NAMALWA (cell line): ENCODE data around the gene PKN2.

Source experiments
- DNase-seq: peaks from one replicate; pipeline ENCODE4 v3.0.0-alpha.2; 2015; ENCODE audit warnings: low spot score

Gene PKN2

DNA sequence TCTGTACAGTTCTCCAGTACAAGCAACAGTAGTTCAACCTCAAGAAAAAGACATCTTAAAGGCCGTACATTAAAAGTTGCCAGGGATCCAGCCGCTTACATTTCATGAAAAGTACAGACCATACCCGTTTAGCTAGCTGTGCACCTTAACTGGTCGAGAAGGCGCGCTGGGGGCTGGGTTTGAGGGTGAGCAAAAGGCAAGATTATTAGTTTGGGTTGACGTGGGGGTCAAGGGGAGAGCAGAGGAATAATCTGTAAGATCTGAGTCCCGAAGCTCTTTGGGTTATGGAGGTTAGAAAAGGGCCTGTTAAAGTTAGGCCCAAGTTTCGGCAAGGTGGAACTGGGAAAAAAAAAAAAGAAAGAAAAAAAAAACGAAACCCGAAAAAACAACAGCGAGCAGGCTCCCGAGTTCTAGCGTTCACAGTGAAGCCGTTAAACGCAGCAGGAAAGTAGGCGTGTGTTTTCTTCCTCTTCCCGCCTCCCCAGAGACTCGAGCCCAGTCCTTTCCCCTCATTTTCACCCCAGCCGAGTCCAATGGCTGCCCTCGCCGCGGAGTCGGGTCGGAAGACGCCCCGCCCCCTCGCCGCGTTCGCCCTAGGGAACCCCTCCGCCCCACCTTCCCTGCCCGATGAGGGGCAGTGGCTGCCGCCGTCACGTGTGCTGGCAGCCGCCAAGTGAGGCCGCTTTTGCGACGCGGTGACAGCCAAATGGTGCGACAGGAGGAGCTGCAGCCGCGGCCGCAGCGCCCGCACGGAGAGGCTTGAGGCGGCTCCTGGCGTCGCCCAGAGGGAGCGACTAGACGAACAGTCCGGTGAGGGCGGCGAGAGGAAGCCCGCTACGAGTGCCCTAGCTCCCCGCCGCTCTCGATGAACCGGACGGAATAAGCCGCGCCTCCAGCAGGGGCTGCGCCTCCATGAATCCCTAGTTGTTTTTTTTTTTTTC lies at the start of gene PKN2:
TSS of gene PKN2 (plus strand) at position 733 of the 941 bp plus-strand sequence. CDS start 308 bp downstream, outside the sequence.
- peak; percentile 99 for DNase-seq

DNA sequence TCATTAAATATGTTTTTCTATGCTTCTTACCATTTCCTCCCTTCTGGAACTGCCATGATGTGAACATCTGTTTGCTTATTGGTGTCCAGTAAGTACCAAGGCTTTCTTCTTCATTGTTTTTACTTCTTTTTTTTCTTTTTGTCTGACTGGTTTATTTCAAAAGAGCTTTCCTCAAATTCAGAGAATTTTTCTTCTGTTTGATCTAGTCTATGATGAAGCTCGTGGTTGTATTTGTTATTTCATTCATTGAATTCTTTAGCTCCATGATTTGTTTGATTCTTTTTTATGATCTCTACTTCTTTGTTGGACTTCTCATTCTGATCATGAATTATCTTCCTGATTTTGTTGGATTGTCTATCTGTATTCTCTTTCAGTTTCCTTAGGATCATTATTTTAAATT lies 49.5 kb upstream of the PKN2 start:
- no peak for DNase-seq

DNA sequence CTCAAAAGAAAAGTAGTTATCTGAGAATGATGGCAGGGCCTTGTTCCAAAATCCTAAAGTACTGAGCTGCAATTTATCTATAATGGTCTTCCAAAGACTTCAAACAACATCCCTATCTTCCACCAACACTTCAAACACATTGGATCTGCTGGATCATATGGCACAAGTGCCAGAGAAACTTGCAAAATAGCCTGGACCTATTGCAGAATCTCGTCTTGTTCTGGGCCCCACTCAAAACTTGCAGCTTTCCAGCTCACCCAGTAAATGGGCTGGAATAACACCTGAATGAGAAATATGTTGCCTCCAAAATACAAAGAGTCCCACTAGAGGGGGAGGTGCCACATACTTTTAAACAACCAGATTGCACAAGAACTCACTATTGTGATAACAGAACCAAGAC lies 44.0 kb upstream of the PKN2 start:
- no peak for DNase-seq

DNA sequence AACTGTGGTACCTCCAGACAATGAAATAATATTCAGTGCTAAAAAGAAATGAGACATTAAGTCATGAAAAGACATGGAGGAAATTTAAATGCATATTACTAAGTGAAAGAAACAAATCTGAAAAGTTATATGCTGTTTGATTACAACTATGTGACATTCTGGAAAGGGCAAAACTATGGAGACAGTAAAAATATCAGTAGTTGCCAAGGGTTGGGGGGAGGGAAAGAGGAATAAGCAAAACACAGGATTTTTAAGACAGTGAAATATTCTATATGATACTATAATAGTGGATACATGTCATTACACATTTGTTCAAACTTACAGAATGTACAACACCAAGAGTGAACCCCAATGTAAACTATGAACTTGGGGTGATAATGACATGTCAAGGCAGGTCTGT lies 38.2 kb upstream of the PKN2 start:
- DNase-seq, result no peak

DNA sequence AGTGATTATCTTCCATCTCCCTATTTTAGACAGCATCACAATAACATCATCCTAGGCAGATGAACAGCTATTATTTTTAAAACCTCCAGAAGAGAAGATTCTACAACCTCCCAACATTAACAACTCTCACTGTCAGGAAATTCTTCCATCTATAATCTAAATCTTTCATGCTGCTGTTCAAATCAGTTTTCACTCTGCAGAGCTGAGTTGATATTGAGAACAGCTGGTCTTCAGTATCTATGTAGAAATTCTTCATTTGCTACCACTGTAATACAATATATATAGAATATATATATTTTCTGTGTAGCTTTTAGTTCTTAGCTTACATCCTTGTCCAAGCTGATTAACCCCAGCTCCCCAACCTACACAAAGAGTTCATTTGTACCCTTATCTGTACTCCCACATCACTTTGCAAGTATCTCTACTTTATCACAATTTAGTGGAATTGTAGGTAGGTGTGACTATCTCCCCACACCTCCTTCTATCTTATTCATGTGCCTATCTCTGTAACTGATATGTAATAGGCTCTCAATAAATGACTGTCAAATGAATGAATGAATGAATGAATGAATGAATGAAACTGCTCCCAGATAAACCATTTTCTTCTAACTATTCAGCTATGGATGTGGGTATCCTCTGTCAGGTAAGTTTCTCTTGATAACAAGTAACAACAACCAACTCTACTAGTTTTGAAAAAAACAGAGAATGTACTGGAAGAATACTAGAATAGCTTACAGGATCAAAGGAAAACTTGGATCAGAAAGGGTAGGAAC lies 37.4 kb upstream of the PKN2 start:
- no peak for DNase-seq

DNA sequence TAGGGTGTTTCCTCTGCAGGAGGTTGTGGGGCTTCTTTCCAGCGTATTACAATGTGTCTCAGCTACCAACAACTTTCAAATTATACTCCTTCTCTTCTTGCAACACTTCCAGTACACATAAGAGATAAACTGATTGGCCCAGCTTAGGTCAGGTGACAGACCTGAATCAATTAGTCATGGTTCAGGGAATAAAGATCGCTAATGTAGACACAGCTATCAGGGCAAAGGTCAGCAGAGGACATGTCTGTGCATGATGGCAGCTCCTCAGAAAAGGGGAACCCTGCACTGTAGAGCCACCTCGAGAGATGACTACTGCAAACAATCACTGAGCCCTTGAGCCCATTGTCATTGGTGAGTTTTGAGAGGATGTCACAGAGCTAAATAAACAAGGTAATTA lies 36.8 kb upstream of the PKN2 start:
- peak; percentile 15 for DNase-seq

DNA sequence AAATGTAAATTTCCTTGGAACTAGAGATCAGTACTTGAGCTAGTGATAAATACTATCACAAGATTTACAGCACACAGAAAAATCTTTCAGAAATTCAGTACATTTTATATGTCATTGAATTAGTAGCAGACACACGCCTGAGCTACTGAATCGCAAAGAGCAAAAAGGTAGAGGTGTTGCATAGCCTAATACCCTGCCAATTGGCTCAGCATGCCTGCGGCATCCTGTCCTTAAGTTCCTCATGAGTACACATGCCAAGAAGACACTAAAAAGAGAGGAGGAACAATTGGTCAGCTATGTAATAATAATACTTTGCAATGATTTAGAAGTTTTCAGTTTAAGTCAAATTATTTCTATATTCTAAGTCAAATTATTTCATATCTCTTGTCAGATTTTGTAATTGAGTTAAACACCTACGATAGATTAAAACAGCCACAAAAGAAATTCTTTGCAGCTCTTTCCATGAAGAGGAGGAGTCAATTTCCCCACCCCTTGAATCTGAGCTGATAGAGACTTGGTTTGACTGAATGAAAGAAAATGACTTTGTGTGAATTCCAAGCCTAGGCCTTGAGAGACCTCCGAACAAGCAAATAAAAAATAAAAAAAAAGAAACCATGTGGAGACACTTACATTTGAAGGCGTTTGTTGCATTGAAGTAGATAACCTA lies 36.2 kb upstream of the PKN2 start:
- no peak for DNase-seq

DNA sequence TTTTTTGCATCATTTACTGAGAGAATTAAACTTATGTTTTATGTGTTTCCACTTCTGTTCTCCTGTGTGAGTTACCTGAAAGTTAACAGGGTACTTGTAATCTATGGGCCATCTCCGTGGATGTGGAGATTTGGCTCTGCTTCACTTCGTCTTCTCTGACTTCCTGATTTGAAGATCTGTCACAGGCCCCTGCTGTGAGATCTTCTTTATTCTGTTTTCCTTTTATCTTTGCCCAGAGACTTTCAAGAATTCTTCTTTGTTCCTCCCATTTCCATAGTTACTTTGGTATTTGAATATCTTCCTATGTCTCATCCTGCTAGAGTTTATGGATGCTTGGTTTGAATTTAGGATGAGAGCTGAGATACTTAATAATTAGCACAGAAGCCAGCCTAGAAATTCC lies 35.4 kb upstream of the PKN2 start:
- no peak for DNase-seq

DNA sequence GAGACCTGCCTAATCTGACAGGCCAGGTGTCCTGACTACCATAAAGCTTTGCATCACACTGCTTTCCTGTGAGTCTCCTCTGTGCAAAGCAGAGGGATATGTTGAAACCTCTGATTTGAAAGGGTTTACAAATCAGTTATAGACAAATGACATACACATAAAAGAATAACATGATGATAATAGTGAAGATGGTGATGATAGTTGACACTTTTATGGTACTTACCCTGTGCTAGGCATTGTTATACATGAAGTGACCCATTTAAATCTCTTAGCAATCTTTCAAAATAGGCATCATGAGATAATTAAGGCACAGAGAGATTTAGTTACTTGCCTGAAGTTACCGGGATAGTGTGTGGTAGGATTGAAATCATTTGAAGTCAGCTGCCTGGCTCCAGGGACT lies 34.1 kb upstream of the PKN2 start:
- DNase-seq, result no peak

DNA sequence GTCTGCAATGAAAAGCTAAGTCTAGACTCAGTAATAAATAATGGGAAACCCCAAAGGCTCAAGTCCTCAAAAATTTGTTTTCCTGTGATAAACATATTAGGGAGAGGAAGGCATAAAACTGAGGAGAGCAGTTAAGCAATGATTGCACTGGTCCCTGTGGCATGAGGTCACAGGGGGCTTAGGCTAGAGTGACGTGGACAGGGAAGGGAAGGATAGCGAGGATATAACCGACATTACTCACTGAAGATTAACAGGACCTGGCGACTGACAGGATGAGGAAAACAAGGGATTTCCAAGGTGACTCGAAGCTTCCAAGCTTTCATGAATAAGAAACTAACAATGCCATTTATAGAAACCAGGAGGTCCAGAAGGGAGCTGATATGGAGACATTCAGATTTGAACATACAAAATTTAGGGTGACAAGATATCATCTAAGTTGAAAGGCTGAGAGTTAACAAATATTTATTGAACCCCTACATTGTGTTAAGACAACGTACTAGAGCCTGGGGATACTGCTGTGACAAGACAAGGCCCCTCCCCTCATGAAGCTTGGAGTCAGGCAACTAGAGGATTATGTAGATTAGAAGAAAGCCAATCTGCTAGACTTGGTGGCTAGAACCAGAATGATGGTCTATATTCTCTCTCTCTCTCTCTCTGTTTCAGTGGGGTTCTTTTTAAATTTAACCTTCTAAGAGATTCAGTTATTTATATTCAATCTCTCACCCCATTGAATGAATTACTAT lies 33.2 kb upstream of the PKN2 start:
- no peak for DNase-seq

DNA sequence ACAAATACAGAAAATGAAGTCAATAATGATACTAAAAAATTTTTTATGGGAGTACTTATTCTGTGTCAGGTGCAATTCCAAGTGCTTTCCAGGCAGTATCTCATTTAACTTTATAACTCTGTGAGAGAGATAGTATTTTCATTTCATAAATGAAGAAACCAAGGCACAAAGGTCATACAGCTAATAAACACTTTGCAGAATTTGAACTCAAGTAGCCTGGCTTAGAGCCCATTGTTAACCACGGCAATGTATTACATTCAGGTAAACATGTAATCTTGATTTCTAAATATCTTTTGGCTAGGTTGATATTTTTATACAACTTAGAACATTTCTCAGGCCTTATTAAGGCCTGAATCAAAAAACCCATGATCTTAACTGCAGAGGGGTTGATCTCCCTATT lies 28.9 kb upstream of the PKN2 start:
- DNase-seq, result no peak

DNA sequence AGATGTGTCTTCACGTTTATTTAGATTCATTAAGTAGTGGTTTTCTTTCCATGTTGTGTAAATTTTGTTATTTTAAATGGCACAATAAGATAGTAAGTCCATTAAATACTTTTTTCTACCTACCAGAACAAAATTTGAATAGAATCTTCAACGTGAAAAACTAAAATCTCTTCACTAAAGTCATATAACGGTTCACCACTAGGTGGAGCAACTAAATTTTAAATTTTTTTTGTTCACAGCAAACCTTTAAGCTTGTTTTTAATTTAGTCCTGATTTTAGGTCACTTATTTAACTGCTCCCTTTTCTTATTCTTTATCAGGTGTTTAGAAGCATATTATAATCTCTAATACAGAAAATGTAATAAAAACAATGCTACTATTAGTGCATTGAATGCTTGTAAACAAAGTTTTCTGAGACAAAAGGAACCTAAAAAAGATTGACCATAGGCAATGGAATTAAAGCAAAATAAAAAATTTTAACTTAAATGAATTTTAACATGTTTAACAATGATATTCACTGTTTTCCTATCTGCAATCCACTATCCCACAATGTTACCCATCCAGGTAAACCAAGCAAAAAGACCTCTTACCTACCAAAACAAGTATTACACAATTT lies 28.3 kb upstream of the PKN2 start:
- peak; percentile 62 for DNase-seq

DNA sequence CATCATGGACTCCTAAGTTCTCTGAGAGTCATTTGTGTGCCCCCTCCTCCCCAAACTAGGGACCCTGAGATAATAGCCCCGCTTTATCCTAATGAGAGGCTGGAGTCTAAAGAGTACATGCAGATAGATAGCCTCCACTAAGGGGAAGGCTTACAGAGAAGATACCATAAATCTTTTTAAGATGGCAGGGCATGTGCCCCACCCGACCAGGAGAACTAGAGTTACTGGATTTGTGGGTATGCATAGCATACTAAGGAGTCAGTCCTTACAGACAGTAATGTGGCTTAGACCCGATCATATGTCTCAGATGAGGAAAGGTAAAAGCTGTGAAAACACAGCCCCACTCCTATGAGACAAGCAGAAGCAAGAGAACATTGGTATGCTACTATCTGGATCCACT lies 25.7 kb upstream of the PKN2 start:
- DNase-seq, result no peak

DNA sequence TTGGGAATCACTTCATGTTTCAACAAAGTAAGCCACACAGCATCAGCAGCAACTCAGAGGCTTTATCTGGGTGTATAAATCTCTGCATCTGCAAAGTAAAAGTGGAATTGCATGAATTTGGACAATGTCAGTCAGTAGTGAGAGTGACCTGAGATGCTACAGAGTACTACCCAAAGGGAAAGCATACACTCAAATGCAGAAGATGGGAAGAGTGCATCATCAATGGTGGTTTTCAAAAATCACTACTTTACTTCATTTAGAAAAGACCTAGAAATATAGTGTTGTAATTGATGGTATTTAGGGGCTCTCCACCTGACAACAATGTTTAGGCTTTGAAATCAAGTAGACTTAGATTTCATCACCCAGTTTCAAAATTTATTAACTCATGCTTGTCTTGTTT lies 24.5 kb upstream of the PKN2 start:
- no peak for DNase-seq

DNA sequence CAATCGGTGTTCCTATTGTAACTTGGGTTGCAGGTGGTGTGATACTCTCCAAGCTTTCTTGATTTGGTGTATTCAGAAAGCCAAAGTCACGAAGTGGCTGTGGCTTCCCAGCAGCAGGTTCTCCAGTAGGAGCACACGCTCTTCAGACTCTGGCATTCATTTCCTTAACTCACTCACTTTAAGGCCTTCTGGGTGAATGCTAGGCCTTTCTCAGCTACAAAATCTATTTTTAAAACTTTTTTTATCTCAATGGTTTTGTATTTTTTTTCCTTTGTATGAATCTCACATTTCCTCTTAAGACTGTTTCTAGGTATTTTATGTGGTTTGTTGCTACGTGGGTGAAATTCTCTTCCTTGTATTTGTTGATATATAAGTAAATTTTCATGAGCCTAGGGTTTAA lies 22.9 kb upstream of the PKN2 start:
- no peak for DNase-seq

DNA sequence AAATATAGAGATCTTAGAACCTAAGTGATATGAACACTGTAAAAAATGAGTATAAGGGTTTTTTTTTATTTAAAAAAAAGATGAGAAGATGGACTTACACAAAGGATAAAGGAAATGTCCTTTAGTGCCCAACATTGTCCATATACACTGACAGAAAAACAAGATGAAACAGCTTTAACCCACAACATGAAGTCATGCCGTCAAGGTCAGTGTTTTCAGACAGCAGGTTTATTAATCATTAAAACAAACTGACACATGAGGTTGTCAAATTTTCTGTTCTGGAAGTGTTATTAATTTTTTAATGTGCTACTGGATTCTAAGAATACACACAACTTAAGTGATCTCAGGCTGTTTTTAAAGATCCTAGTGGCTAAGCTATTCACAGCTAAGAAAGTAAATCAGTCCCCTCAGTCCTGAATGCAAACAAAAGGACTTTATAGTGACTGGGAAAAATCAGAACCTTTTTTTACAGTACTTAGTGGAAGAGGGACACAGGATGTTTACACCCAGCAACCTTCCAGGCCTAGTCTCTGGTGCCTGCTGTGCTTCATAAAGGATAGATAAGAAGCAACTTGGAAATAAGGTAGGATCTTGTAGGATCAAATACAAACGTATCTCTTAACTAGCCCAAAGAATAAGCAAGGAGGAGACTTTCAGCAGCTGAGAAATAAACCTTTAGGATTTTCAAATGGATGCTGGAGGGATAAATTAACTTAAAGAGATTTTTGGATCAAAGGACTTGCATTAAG lies 21.9 kb upstream of the PKN2 start:
- no peak for DNase-seq

DNA sequence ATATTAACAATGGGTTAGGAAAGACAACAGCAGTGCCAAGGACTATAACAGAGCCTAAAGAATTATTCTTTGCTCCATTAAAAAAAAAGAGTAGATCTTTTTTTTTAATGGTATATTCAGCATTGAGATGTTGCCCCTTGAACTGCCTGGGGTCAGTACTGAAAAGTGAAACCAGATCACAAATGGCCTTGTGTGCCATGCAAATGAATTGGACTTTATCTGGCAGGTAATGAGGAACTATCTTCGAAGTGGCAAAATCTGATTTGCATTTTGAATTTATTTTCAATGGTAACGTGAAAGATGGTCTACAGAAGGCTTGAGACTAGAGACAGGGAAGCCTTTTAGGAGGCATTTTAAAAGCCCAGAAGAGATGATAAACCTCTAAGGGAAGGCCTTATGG lies 21.4 kb upstream of the PKN2 start:
- no peak for DNase-seq

DNA sequence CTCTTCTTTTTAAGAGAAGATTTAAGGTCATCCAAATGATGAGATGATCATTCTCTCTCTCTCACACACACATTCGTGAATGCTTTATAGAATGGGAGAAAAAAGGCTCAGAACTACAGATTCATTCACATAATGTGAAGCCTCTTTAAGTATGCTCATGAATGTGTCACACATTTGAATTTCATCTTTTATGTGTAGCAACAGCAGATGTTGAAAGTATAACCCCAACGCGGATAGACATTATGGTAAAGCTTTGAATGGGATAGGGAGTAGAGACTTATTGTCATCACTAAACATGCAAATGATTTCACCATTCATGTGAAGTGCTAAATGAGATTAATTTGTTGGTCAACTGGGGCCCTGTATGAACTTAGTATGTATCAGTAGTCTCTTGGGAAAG lies 15.7 kb upstream of the PKN2 start:
- no peak for DNase-seq

DNA sequence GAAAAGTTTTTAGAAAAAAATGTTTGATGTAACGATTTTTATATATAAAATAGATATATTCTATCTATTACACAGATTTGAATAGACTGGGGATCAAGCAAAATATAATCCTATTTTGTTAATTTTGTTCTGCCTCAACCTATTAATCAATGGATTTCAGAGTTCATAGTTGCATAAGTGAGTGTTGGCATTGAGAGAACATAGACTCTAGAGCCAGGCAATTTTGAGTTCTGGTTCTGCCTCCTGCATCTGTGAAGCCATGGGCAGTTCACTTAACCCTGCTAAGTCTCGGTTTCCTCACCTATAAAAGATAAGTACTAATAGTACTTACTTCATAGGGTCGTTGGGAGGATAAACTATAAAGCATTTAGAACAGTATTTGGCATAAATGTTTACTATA lies 13.6 kb upstream of the PKN2 start:
- no peak for DNase-seq

DNA sequence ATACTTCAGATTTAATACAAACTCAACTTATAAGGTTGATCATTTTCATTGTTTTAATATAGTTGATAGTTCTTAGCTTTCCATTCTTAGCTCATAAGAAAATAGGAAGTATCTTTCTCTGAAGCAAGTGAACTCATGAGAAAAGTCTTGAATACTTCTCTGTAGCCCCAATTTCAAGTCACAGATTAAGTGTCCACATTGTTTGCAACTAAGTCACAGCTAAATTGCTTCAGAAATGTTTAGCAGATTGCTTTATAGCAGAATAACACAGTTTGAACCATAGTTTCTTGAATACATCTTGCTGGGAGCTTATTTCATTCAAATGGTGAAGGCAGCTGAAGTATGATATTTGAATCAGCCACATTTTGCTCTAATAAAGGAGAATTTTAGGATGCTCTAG lies 10.6 kb upstream of the PKN2 start:
- DNase-seq, result peak; percentile 22

DNA sequence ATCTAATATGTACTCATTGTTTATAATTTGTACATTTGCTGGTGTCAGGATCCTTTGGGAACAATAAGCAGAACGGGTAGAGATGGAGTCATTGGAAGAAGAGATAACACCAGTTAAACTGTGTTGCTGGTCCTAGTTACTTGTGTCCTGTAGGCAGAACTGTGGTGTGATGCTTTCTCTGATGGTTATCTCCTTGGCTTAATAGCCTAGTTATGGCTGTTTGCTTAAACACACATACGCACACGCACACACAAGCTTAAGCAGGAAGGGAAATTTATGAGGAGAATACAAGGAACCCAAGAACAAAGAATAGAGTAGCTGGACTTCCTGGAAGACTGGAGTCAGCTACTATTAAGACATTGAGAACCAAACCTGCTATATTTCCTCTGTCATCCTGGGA lies 5.7 kb upstream of the PKN2 start:
- DNase-seq, result no peak
